ENCODE results near the gene RILP. TPM values are rescaled to one million over a fixed set of nuclear protein-coding genes. Genes with fewer than 3 reads are reported as not detected.
A peak's percentile ranks its signal among the peaks of the same experiment; 100 is the strongest.

The RILP gene
- total RNA-seq, 2 donors from 2014 or later: 38.6 to 60.7 TPM

- H3K4me3 ChIP-seq: no peak overlapping the region
- no peaks in the 10 kb centered on the region for H3K9me3 ChIP-seq
- H3K27ac ChIP-seq: no peak overlapping the region
- H3K36me3 ChIP-seq: peaks cover 11% of the 10 kb centered on the region
- H3K27me3 ChIP-seq: no peaks in the 10 kb centered on the region
- TF ChIP-seq CTCF (IDR thresholded peaks at IDR 0.05): no peak
- DNase-seq (ENCODE audit: low spot score): no peak
- H3K4me1 ChIP-seq: peaks cover 0 to 3% of the 10 kb centered on the region in 2 donors
Measured at GRCh38 chr17:1634841-1635650, 14.6 kb downstream of the RILP start.

GRCh38 chr17:1630662-1631061, 19.0 kb downstream of the RILP start:
- Histone ChIP-seq H3K27me3 (no peaks in the 10 kb centered on the region), H3K27ac (no peak overlapping the region), H3K4me3 (no peak overlapping the region), H3K4me1 (peaks cover 0 to 21% of the 10 kb centered on the region in 2 donors), H3K9me3 (no peaks in the 10 kb centered on the region), H3K36me3 (peaks cover 7% of the 10 kb centered on the region)
- TF ChIP-seq CTCF (IDR thresholded peaks at IDR 0.05): no peak
- no peak for DNase-seq (ENCODE audit: low spot score)

GRCh38 chr17:1629504-1630310, 20.0 kb downstream of the RILP start:
- TF ChIP-seq CTCF (IDR thresholded peaks at IDR 0.05): peak; percentile 45 to 75
- H3K27ac ChIP-seq: peak overlapping the region; percentile 81 to 94
- H3K4me3 ChIP-seq: peak overlapping the region; percentile 55 to 83
- peaks cover 0 to 21% of the 10 kb centered on the region in 2 donors for H3K4me1 ChIP-seq
- no peaks in the 10 kb centered on the region for H3K9me3 ChIP-seq
- peaks cover 1% of the 10 kb centered on the region for H3K36me3 ChIP-seq
- peak; percentile 65 for DNase-seq (ENCODE audit: low spot score)
- H3K27me3 ChIP-seq: no peaks in the 10 kb centered on the region

GRCh38 chr17:1628856-1629503, 20.7 kb downstream of the RILP start:
- peaks cover 0 to 21% of the 10 kb centered on the region in 2 donors for H3K4me1 ChIP-seq
- peak overlapping the region; percentile 81 to 94 for H3K27ac ChIP-seq
- DNase-seq (ENCODE audit: low spot score): peak; percentile 97
- TF ChIP-seq CTCF (IDR thresholded peaks at IDR 0.05): peak; percentile 64 to 75
- peak overlapping the region; percentile 55 to 83 for H3K4me3 ChIP-seq
- no peaks in the 10 kb centered on the region for H3K36me3 ChIP-seq
- no peaks in the 10 kb centered on the region for H3K27me3 ChIP-seq
- no peaks in the 10 kb centered on the region for H3K9me3 ChIP-seq

GRCh38 chr17:1627982-1628855, 21.4 kb downstream of the RILP start, which contains the start of gene SLC43A2:
SLC43A2 (minus strand) TSS chr17:1628834; CDS start chr17:1627874, 960 bp downstream.
- Histone ChIP-seq H3K27me3 (no peaks in the 10 kb centered on the region), H3K4me3 (peak within 1 kb of the TSS; percentile 55 to 83), H3K27ac (peak within 1 kb of the TSS; percentile 81 to 94), H3K4me1 (peaks cover 0 to 21% of the 10 kb centered on the region in 2 donors), H3K9me3 (no peaks in the 10 kb centered on the region), H3K36me3 (no peaks in the 10 kb centered on the region)
- no peak for TF ChIP-seq CTCF (IDR thresholded peaks at IDR 0.05)
- peak; percentile 87 for DNase-seq (ENCODE audit: low spot score)
